ENCODE data around the gene ZMIZ1.

The ZMIZ1 gene

DNA sequence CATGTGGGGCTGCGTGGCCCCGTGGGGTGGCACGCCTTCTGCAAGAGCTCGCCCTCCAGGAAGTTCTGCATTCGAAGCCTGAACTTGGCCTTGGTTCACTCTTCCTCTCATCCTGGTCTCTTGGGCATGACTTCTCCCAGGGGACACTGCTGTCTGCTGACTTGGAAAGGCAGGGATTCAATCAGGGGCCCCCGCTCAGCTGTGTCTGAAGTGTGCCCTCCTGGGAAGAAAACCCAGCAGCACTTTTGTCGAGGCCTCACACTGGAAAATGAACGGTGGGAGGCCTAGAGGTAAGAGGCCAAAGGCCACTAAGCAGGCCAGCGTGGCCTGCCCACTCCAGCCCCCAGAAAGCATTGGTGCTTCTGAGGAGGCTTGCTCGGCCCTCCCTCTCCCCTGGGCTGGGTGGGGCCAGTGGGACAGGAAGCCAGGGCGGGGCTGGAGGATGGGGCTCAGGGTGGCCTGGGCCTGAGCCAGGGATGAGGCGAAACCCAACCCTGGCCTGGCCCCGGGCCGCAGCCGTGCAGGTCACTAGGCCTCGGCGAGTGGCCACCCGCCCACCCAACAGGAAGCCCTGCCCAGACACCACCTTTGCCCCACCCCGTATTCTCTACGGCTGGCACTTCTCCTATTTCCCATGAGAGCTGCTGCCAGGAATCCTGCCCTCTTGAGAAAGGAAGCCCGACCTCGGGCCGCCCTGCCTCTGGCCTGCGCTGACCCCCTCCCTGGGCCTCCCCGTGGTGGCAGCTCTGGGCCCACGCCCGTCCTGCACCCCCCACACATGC lies 81.1 kb downstream of the ZMIZ1 start:
- no peak for DNase-seq (ENCODE audit: low read depth in 2 of 2)

DNA sequence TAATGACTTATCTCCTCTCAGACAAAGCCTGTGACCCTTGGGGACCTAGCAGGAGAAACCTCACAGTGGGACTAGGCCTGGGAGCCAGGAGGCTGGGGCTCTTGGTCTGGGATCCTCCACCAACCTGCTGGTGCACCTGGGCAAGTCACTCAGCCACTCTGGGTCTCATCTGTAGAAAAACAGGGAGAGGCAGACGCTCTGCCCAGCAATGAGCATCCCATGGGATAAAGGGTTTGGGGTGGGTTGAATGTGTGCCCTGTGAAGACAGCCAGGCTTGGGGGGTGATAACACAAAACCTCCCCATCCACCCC lies 81.6 kb downstream of the ZMIZ1 start:
- no peak for DNase-seq (ENCODE audit: low read depth in 2 of 2)

DNA sequence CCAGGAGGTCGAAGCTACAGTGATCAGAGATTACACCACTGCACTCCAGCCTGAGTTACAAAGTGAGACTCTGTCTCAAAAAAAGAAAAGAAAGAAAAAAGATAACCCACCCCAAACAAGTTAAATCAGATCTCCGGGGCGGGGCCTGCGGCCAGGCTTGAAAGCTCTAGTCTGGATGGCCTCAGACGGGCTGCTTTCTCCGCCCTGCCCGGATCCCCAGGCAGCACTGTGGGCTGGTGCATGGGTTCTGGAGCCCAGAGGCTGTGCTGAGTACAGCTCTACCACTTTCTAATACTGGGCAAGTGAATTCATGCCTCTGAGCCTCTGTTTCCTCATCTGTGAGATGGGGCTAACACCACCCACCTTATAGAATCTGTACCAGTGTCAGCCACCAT lies 83.7 kb downstream of the ZMIZ1 start:
- DNase-seq (ENCODE audit: low read depth in 2 of 2) = no peak

DNA sequence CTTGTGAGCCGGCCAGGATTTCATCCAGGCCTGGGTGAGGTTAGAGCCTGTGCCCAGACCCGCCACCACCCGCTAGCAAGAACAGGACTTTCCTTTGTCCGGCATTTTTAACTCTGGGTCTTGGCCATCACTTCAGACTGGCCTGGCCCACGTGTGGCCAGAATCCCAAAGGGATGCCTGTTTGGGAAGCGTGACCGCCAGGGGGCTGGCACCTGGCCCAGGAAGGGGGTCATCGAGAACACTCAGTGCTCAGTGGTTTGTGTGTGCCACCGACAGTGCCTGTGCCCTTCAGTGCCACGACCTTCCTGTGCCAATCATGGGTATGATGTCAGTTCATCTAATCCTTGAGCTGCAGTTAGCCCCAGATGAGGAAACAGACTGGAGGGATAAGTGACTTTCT lies 85.0 kb downstream of the ZMIZ1 start:
- DNase-seq (ENCODE audit: low read depth in 2 of 2) = no peak

DNA sequence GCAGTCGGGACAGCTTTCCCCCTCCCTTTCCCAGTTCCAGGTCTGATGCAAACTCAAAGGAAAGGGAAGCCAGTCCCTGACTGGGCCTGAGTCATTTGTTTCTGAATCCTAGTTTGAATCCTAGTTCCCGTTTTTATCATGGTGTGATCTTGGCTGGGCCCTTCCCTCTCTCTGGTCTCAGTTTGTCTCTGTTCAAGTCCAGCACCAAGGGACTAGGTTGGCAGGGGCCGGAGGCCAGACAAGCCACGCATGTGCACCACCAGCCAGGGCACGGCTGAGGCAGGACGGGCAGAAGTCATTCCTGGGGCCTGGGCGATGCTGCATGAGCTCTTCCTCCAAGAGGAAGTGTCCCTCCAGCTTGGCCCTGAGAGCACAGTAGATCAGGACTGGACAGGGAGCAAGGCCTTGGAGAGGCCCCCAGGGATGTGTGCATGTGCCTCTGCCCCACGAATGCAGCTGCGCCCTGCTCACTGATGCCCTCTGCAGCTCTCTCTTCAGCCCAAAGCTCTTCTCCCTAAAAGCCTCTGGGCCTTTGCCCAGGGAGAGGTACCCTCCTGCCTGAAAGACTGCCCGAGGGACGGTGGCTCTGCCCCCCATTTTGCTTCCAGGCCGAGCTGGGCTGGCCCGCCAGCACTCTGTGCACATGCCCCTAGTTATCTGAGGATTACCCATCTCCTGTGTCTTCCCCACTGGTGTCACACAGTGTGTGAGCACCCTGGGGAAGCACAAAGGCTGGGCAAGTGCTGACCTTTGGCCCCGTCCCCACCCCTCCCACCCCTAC lies 86.7 kb downstream of the ZMIZ1 start:
- DNase-seq (ENCODE audit: low read depth in 2 of 2) = no peak

DNA sequence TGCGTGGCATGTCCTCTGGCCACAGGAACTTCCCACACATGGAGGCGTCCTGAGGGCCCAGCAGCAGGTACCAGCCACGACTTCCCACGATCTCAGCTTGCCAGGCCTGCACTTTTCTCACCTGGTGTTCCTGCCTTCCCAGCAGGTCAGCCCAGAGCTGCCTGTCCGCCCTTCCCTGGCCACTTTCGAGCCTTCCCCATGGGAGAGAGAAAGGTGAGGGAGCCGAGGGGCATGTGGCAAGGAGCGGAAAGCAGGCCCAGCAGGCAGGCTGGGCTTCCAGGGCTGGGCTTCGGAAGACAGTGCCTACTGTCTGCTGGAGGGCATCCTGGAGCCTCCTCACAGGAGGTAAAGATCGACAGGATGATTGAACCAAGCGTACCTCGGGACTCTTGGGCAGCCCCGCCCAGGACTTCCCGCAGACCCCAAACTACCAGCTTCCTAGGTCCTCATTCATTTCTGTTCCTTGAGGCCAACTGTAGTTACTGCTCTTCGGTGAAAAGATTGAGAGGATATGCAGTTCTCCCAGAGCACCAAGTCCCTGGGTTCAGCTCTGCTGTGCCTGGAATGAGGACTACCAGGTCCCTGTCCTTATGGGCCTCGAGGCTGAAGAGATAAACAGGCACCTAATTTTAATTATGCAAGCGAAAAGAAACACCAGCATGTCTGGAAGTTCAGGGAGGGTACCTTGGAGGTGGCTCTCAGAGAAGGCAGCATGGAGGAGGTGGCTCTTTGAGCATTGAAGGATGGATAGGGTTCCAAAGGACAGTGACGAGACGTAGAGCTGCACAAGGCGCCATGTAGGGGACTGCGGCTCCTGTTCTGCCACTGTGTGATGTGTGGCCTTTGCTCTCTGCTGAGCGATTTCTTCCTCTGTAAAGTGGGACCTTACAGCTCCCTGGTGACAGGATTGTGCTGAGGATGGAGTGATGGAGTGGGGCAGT lies 87.8 kb downstream of the ZMIZ1 start:
- no peak for DNase-seq (ENCODE audit: low read depth in 2 of 2)

DNA sequence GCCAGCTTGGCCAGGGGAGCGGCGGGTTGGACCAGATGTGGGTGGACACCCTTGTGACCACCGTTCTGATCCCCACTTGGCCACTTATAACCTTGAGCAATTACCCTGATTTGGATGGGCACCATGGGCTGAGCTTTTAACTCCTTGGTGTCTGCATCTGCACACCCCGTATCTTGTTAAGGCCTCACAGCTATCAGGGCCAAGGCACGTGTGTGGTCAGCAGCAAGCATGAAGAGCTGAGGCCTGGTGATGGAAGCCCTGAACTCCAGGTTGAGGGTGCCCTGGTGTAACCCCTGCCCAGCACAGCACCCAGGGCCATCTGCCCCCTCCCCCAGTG lies 89.2 kb downstream of the ZMIZ1 start:
- DNase-seq (ENCODE audit: low read depth in 2 of 2) = no peak

DNA sequence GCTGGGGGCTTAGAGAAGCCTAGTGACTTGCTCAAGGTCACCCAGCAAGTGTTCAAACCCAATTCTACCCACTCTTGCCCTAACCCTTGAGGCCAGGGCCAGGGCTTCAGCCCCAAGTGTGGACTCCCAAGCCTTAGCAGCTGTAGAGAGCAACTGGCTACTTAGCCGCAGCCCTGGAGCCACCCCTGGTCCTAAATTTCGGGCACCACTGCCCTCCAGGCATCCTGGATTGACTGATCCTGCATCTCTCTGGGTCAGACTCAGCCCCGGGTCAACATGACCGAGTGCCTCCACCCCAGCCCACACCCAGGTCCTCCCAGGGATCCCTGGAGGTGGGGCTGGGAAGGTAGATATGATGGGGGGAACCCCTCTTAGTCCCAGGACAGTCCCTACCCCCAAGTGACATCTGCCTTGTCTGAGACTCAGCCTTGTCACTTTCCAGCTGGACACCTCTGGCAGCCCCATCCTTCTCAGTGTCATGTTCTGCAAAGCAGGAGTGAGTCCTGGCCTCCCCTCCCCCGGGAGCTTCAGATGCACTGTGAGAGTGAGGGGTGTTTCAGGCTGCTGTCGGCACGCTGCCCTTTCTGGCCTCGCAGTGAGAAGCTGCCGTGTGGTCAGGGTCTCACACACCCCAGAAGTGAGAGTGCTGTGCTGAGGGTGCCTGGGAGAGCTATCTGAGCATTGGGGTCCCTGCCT lies 89.8 kb downstream of the ZMIZ1 start:
- DNase-seq (ENCODE audit: low read depth in 2 of 2) = no peak

DNA sequence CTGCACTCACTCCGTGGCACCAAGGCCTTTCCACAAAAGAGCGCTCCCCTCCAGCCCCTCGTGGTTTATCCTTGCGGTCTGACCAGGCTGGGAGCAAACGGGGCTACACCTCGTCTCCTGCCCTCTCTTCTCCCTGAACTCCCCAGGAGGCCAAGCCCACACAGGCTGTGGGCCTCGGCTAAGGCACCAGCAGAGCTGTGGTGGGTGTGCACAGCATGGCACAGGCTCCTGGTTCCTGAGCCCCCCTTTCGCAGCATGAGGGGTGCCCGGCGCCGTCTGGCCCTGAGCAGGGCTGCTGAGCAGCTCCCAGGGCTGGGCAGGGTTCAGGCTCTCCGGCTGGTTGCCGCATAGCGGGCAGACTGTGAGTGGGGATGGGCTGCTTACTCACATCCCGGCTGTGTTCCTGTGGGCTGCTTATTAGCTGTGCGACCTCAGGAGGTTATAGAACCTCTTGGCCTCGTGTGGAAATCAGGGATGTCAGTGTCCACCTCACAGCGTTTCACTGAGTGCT lies 90.4 kb downstream of the ZMIZ1 start:
- DNase-seq (ENCODE audit: low read depth in 2 of 2) = no peak

DNA sequence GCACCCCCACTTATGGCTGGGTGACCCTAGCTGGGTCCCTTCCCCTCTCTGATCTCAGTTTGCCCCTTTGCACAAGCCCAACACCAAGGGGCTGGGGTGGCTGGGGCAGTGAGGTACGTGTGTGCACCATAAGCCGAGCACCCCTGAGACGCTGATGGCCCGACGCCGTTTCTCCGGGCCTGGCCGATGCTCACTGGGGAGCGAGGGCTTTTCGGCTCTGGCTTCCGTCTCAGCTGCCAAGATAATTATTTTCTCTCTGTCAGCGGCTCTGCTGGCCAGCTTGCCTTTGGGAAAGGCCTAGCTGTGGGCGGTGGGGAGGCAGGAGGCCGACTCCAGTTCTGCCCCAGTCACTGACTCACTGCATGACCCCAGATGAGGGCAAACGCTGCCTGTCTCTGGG lies 91.0 kb downstream of the ZMIZ1 start:
- DNase-seq (ENCODE audit: low read depth in 2 of 2) = no peak

DNA sequence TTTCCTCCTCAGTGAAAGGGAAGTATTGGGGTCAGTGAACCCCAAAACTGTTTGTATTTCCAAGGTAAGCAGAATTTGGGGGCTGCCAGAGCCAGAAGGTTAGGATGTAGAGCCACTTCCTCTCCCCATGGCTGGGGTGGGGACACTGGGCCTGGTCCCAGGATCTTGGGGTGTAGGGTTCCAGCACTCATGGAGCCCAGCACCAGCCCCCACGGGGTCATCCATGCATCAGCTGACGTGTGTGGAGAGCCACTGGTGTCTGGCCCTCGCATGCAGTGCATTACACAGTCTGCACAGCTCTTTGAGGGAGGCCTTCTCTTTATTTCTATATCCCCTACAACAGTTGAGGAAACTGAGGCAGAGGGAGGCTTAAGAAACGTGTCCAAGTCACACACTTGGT lies 91.4 kb downstream of the ZMIZ1 start:
- DNase-seq (ENCODE audit: low read depth in 2 of 2) = no peak

DNA sequence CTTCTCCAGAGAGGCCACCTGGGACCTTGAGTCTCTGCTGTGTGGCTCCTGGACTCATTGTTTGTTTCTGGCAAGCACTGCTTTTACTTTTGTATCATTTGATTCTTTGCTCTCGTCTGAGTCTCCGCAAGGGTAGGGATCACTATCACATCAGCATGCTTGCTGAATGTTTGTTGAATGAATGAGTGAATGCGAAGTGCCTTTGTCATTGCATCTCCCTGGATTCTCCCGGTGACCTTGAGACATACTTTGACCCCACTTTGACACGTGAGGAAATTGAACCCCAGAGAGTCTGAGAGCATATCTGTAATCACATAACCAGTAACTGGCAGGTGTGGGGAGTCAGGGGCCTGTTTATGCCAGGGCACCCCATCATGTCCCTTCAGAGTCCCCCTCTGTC lies 92.8 kb downstream of the ZMIZ1 start:
- no peak for DNase-seq (ENCODE audit: low read depth in 2 of 2)

DNA sequence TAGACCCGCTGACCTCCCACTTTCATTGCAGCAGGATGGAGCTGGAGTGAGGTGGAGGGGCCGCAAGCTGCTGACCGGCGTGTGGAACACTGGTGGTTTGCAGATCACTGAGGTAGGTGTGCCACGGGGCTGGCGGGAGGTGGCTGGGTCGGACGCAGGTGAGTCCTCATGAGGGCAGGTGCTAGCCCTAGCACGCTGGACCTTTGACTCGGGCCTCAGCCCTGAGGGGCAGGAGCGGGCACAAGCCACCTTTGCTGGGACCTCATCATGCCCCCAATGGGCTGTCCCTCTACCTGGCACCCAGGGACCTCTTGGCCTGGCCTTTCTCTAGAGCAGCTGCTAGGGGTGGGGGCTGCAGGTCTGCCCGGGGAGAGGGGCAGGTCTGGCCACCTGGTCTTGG lies 93.3 kb downstream of the ZMIZ1 start:
- DNase-seq (ENCODE audit: low read depth in 2 of 2) = no peak

DNA sequence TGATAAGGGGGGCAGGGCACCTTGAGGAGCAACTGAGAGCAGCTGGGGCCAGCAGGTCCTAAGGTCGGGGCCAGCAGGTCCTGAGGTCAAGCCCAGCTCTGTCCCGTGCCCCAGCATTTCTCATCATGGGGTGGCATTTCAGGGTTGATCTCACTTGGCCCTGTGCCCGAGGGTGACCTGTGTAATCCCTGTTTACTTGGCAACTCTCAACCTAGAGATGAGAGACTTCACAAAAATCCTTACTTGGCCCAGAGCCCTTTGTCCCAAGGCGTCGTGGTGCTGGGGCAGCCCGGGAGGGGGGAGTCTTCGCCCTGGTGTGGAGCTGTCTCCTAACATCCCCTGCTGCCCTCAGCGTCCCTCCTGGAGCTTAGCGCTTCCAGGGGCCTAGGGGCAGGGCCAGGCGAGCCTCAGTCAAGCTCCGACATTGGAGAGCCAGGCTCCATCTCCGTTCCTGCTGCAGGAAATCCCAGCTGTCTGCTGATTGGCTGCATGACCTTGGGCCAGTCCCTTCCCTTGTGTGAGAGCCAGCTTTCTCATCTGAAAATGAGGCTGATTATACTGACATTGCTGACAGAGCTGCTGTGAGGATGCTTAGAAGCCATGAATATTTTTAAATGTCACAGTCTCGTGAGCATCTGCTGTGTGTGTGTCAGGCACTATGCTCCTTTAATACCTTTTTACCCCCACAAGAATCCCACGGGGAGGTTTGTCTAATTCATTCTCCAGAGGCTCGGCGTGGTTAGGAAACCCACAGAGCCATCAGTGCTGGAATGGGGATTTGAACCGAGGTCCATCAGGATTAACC lies 94.3 kb downstream of the ZMIZ1 start:
- no peak for DNase-seq (ENCODE audit: low read depth in 2 of 2)

DNA sequence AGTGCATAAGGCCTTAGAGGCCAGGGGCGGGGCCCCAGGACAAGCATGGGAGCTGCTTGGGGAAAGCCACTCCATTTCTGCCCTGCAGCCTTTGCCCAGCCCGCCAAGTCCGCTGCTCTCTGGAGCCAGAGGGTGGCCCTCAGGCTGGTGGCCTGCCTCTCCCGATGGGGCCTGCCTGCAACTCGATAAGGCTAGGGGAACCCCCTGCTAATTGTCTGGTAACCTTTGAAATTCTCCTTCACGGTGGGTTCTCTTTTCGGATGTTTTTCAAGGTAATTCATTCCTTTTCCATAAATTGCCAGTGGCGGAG lies 94.9 kb downstream of the ZMIZ1 start:
- no peak for DNase-seq (ENCODE audit: low read depth in 2 of 2)

DNA sequence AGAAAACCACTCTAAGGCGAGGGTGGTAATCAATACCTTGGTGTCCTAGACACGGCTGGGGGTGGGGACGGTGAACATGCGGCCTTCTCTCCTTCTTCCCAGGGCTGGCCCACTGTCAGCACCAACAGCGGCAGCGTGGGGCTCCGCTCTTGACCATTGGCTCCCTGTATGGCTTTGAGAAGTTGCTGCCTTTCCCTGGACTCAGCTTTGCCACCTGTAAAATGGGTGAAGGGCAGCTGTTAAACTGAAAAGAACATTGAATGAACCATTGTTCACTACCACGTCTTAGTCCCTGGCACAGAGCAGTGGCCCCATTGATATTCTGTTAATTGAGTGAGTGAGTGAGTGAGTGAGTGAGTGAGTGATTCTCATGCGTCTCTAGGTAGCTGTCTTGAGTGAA lies 95.3 kb downstream of the ZMIZ1 start:
- DNase-seq (ENCODE audit: low read depth in 2 of 2) = no peak

DNA sequence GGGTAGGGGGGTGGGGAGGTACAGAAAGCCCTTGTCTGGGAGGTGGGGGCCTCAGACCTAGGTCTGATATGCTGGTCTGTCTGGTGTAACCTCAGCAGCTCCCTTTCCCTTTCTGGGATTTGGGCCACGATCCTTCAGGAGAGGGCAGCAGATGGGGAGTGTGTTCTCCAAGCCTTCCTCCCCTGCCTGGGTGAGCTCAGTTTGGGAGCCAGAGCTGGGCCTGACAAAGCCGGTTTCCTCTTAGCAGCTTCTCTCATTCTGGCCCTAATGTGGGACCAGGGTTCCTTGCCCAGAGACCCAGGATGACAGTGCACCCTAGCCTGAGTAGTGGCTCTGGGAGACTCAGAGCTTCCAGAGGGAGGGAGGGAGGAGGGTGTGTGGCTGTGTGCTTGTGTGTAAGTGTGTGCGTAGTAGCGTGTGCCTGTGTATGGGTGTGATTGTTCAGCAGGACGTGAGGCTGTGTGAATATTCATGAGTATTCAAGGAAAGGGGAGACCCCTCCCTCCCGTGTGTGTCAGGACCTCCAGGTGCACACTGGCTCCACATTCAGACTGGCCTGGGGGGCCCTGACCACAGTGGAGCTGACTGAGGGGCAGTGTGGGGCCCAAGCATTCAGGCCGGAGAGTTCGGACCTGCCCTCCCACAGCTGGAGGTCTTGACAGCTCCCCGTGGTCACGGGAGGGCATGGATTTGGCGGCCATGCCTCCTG lies 96.5 kb downstream of the ZMIZ1 start:
- no peak for DNase-seq (ENCODE audit: low read depth in 2 of 2)

DNA sequence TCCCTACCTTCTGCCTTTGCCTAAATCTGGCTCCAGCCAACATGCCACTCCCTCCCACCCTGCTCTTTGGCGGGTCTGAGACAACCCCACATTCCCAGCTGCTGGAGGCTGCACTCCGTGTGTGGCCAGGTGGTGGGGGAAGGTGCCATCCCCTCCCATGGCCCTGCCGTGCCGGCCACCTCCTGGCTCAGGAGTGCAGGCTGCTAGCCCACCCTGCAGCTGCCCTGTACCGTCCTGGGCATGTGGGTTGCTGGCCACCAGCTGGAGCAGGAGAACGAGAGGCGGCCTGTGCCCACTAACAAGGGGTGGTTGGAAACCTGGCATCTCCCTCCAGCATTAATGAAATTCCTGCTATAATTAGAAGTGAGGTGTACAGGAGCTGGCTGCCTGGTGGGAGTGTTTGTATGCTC lies 97.6 kb downstream of the ZMIZ1 start:
- DNase-seq (ENCODE audit: low read depth in 2 of 2) = no peak

DNA sequence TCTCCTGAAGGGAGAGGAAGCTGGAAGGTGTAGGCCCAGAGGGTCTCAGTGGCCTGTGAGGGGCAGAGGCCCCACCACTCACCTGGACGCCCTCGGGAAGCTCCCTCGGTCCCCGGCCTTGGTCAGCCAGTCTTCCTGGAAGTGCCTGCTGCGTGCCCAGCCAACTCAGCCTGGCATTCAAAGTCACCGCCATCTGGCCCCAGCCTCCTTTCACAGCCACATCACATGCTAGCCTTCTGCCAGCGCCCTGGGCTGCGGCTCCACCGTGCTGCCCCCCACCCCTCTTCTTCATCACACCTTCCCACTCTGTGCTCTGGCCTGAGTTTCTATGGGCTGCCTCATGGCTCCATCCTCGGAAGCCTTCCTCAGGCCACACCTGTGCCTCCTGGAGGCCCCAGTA lies 98.0 kb downstream of the ZMIZ1 start:
- no peak for DNase-seq (ENCODE audit: low read depth in 2 of 2)

DNA sequence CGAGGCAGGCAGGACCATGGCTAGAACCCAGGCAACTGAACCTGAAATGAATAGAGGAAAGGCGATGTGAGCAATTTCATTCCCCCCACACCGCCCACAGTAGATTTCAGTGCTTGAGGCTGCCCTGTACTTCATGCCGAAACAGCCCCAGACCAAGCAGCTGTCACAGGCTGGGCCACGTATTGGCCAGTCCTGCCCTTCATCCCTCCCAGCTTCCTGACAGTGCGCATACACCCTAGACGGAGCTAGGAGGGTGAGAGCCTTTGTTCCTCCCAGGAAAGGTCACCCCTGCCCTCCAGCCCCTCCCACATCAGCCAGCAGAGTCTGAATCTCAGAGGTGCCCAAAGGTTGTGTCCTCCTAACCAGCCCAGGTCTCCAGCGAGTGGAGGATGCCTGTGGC lies 98.8 kb downstream of the ZMIZ1 start:
- DNase-seq (ENCODE audit: low read depth in 2 of 2) = no peak

DNA sequence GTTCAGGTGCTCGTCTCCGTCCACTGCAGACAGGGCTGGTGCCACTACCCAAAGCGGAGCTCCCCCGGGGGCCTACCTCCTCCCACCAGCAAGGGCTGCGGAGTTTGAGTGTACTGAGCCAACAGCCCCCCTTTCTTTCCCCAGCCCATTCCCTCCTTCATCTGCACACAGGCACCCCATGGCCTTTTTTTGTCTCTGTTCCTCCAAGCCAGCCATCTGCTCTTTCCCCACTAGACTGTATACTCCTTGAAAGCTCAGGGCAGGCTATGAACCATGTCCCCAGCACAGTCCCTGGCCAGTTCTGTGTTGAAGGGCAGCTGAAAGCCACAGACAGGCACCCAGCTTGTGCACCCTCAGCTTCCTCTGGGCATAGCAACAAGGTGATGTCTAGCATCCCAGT lies 99.4 kb downstream of the ZMIZ1 start:
- no peak for DNase-seq (ENCODE audit: low read depth in 2 of 2)
